Thyroid gland (tissue), 4 donors: Measurements from ENCODE around the gene CDC26.

ENCODE experiments used
- CTCF ChIP-seq, 6 experiments: fragments of 200-600 bp in 3 of 6; fragments of 450-650 bp in 3 of 6; sonication (generic) in 3 of 6; IDR thresholded peaks; one replicate each; pipeline ENCODE4 v1.5.1; 2016 to 2019; ENCODE audit warnings: antibody characterized with exemption in 6 of 6, mild to moderate bottlenecking in 2 of 6, inconsistent platforms in 1 of 6, moderate library complexity in 1 of 6
- POLR2A ChIP-seq, 2 donors: fragments of 450-650 bp; IDR thresholded peaks; one replicate each; pipeline ENCODE4 v1.6.1; 2017; ENCODE audit warnings: antibody characterized with exemption in 2 of 2, mild to moderate bottlenecking in 2 of 2, moderate library complexity in 1 of 2

- TF ChIP-seq CTCF (IDR thresholded peaks at IDR 0.05) (no peak), POLR2A (IDR thresholded peaks at IDR 0.05) (no peak)
These were observed 24.6 kb downstream of the CDC26 start for GRCh38 chr9:113250807-113251206.
